OCI-LY1 (cell line): ENCODE results near the gene PRPS1.

Source experiments
- EZH2 ChIP-seq: fragments of 200-600 bp; sonication (generic), shearing (Covaris generic); IDR thresholded peaks from 2 replicates; pipeline ENCODE4 v1.8.0; 2017; ENCODE audit warnings: borderline replicate concordance, mixed run types, mild to moderate bottlenecking, antibody characterized with exemption, low read length, moderate library complexity, mixed read lengths
- TF ChIP-seq, protein P1 (sequence below): fragments of 200-600 bp; sonication (generic), shearing (Covaris generic); IDR thresholded peaks from 2 replicates; pipeline ENCODE4 v1.5.1; 2017; ENCODE audit warnings: mild to moderate bottlenecking, antibody characterized with exemption, low read length, moderate library complexity, mixed read lengths

DNA sequence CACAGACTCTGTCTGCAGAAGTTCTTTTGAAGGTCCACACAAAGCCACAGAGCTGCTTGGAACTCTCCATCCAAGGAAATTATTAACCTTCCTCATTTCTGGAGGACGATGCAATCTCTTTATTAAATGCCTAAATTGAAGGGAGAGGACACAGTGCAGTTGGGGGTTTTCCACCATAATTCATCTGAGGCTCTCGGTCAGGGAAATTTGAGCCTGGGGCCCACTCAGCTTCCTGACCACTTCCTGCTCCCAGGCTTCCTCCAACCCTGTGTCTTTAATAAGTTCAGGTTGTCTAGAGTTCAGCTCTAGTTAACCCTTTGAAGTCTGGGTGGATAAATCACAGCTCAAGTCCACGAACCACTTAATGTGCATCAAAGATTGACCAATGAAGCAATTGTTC is 58.5 kb downstream of the PRPS1 start:
- TF ChIP-seq, protein P1, sequence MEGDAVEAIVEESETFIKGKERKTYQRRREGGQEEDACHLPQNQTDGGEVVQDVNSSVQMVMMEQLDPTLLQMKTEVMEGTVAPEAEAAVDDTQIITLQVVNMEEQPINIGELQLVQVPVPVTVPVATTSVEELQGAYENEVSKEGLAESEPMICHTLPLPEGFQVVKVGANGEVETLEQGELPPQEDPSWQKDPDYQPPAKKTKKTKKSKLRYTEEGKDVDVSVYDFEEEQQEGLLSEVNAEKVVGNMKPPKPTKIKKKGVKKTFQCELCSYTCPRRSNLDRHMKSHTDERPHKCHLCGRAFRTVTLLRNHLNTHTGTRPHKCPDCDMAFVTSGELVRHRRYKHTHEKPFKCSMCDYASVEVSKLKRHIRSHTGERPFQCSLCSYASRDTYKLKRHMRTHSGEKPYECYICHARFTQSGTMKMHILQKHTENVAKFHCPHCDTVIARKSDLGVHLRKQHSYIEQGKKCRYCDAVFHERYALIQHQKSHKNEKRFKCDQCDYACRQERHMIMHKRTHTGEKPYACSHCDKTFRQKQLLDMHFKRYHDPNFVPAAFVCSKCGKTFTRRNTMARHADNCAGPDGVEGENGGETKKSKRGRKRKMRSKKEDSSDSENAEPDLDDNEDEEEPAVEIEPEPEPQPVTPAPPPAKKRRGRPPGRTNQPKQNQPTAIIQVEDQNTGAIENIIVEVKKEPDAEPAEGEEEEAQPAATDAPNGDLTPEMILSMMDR: no peak
- TF ChIP-seq EZH2: no peak
